GM19455 (cell line): Measurements from ENCODE around the gene TP53I13.
"Not testable (repeated sequence)": the region's sequence is repeated elsewhere in the genome, so short reads cannot be mapped to it uniquely, and the experiment has no call there.

Source experiments
- ATAC-seq: cut with Tn5 transposase; IDR thresholded peaks from one replicate; pipeline ENCODE4 v1.9.1; 2021; ENCODE audit not compliant: unreplicated experiment

TP53I13 gene

GRCh38 chr17:29568331-29569244, at the start of gene TP53I13:
Gene TP53I13, plus strand, starts transcription at chr17:29568701. Its CDS starts 58 bp downstream, at chr17:29568759.
- ATAC-seq, result peak; percentile 41

- no peak for ATAC-seq
These were observed 43.8 kb upstream of the TP53I13 start for GRCh38 chr17:29524692-29525091.

GRCh38 chr17:29526322-29526721, 42.2 kb upstream of the TP53I13 start:
- ATAC-seq, result no peak

GRCh38 chr17:29533976-29534375, 34.5 kb upstream of the TP53I13 start:
- no peak for ATAC-seq

- ATAC-seq, result no peak
These were observed 24.4 kb upstream of the TP53I13 start for GRCh38 chr17:29544066-29544465.

- no peak for ATAC-seq
These were observed 22.4 kb upstream of the TP53I13 start for GRCh38 chr17:29546085-29546484.

- ATAC-seq, result no peak
These were observed 21.7 kb upstream of the TP53I13 start for GRCh38 chr17:29546830-29547229.

- ATAC-seq, result no peak
These were observed 19.2 kb upstream of the TP53I13 start for GRCh38 chr17:29549177-29549923.

GRCh38 chr17:29555840-29556239, 12.7 kb upstream of the TP53I13 start:
- no peak for ATAC-seq

GRCh38 chr17:29557085-29557738, 11.3 kb upstream of the TP53I13 start:
- no peak for ATAC-seq

GRCh38 chr17:29557739-29558116, 10.8 kb upstream of the TP53I13 start:
- ATAC-seq, result no peak

- not testable (repeated sequence) for ATAC-seq
These were observed 10.4 kb upstream of the TP53I13 start for GRCh38 chr17:29558139-29558538.

- no peak for ATAC-seq
These were observed 8.9 kb upstream of the TP53I13 start for GRCh38 chr17:29559640-29560039.

- ATAC-seq, result no peak
These were observed 8.2 kb upstream of the TP53I13 start for GRCh38 chr17:29560316-29560715.

GRCh38 chr17:29561554-29562517, 6.7 kb upstream of the TP53I13 start:
- ATAC-seq, result no peak

- no peak for ATAC-seq
These were observed 5.9 kb upstream of the TP53I13 start for GRCh38 chr17:29562615-29563014.

- no peak for ATAC-seq
These were observed 4.7 kb upstream of the TP53I13 start for GRCh38 chr17:29563816-29564215.

GRCh38 chr17:29565643-29566472, 2.6 kb upstream of the TP53I13 start:
- ATAC-seq, result no peak

GRCh38 chr17:29566473-29567303, 1.8 kb upstream of the TP53I13 start, which contains the start of gene ABHD15:
Gene ABHD15, minus strand, starts transcription at chr17:29567037. Its CDS starts 71 bp downstream, at chr17:29566966.
- ATAC-seq, result peak; percentile 29
